GM21619 (cell line): ENCODE data around the gene HRK.
A peak's percentile ranks its signal among the peaks of the same experiment; 100 is the strongest.

Source experiments
- ATAC-seq: cut with Tn5 transposase; IDR thresholded peaks from one replicate; pipeline ENCODE4 v1.9.1; 2021; ENCODE audit not compliant: unreplicated experiment

Gene HRK

GRCh38 chr12:116870306-116870705 lies 10.9 kb downstream of the HRK start:
- no peak for ATAC-seq

GRCh38 chr12:116867523-116867922 lies 13.7 kb downstream of the HRK start:
- no peak for ATAC-seq

- no peak for ATAC-seq
Observed at GRCh38 chr12:116864371-116865160, 16.7 kb downstream of the HRK start.

- no peak for ATAC-seq
Observed at GRCh38 chr12:116863275-116863767, 17.9 kb downstream of the HRK start.

- ATAC-seq: no peak
Observed at GRCh38 chr12:116862167-116862566, 19.1 kb downstream of the HRK start.

GRCh38 chr12:116861320-116861719 lies 19.9 kb downstream of the HRK start:
- peak; percentile 89 for ATAC-seq

GRCh38 chr12:116860263-116860662 lies 21.0 kb downstream of the HRK start:
- ATAC-seq: no peak

- no peak for ATAC-seq
Observed at GRCh38 chr12:116859079-116859478, 22.2 kb downstream of the HRK start.

- ATAC-seq: no peak
Observed at GRCh38 chr12:116856729-116857128, 24.5 kb downstream of the HRK start.

- ATAC-seq: no peak
Observed at GRCh38 chr12:116855744-116856470, 25.3 kb downstream of the HRK start.

GRCh38 chr12:116853507-116853906 lies 27.7 kb downstream of the HRK start:
- no peak for ATAC-seq

- no peak for ATAC-seq
Observed at GRCh38 chr12:116852303-116852702, 28.9 kb downstream of the HRK start.

GRCh38 chr12:116849216-116849615 lies 32.0 kb downstream of the HRK start:
- no peak for ATAC-seq

GRCh38 chr12:116843085-116843484 lies 38.2 kb downstream of the HRK start:
- no peak for ATAC-seq

- no peak for ATAC-seq
Observed at GRCh38 chr12:116839287-116839830, 41.9 kb downstream of the HRK start.

- ATAC-seq: no peak
Observed at GRCh38 chr12:116838365-116838764, 42.9 kb downstream of the HRK start.

- no peak for ATAC-seq
Observed at GRCh38 chr12:116837097-116837496, 44.1 kb downstream of the HRK start.

GRCh38 chr12:116835484-116835883 lies 45.8 kb downstream of the HRK start:
- no peak for ATAC-seq

- ATAC-seq: no peak
Observed at GRCh38 chr12:116833474-116833873, 47.8 kb downstream of the HRK start.

GRCh38 chr12:116832353-116832752 lies 48.9 kb downstream of the HRK start:
- no peak for ATAC-seq

GRCh38 chr12:116827432-116827831 lies 53.8 kb downstream of the HRK start:
- ATAC-seq: no peak

GRCh38 chr12:116821291-116821690 lies 60.0 kb downstream of the HRK start:
- no peak for ATAC-seq
